Cardiac fibroblast (primary cell): ENCODE results near the gene MAP3K9.

Experiments
- DNase-seq, 2 donors: peaks; one replicate each; pipeline versions ENCODE4 v3.0.0 to v3.0.0-alpha.2; 2010; ENCODE audit warnings: low read depth in 2 of 2
- H3K4me3 ChIP-seq, 2 donors: replicated peaks in 1 of 2; 1 replicate in 1 of 2; 2 replicates in 1 of 2; pipeline ENCODE4 v1.5.1; 2011; ENCODE audit warnings: low read depth in 2 of 2, low read length in 2 of 2, mild to moderate bottlenecking in 2 of 2, moderate library complexity in 1 of 2
- TF ChIP-seq, protein P1 (sequence below): IDR thresholded peaks from one replicate; pipeline ENCODE4 v1.5.1; 2011; ENCODE audit warnings: low read depth, mild to moderate bottlenecking, low read length, inconsistent platforms

MAP3K9 gene

DNA sequence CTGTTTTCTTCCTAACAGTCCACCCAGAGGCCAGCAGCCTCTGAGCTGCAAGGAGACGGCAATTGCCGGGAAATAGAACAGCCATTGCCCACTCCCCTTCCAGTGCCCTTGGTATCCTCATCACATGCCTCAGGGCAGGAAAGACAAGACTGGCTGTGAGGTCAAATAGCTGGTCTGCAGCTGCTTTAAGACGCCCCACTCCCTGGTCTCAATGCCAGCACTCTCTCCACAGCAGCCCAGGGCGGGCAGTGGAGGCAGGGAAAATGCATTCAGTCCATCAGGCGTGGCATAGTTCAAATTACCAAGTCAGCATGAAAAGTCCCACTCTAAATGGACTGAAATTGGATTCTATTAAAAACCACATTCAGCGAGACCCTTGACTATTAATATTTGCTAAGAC lies 132.0 kb downstream of the MAP3K9 start:
- TF ChIP-seq, protein P1, sequence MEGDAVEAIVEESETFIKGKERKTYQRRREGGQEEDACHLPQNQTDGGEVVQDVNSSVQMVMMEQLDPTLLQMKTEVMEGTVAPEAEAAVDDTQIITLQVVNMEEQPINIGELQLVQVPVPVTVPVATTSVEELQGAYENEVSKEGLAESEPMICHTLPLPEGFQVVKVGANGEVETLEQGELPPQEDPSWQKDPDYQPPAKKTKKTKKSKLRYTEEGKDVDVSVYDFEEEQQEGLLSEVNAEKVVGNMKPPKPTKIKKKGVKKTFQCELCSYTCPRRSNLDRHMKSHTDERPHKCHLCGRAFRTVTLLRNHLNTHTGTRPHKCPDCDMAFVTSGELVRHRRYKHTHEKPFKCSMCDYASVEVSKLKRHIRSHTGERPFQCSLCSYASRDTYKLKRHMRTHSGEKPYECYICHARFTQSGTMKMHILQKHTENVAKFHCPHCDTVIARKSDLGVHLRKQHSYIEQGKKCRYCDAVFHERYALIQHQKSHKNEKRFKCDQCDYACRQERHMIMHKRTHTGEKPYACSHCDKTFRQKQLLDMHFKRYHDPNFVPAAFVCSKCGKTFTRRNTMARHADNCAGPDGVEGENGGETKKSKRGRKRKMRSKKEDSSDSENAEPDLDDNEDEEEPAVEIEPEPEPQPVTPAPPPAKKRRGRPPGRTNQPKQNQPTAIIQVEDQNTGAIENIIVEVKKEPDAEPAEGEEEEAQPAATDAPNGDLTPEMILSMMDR, result no peak
- H3K4me3 ChIP-seq, result no peak overlapping the region
- DNase-seq, result no peak
